Epithelial cell of proximal tubule (primary cell): ENCODE data around the gene IPO8. TPM values are rescaled to one million over a fixed set of nuclear protein-coding genes. Genes with fewer than 3 reads are reported as not detected.
"Not testable (repeated sequence)": the region's sequence is repeated elsewhere in the genome, so short reads cannot be mapped to it uniquely, and the experiment has no call there.

Experiments used
- DNase-seq: peaks from one replicate; pipeline ENCODE4 v3.0.0-alpha.2; 2011; ENCODE audit warnings: low read depth
- H3K4me3 ChIP-seq: 2 replicates; pipeline ENCODE4 v1.5.1; 2011; ENCODE audit warnings: low read depth, mild to moderate bottlenecking, low read length
- CTCF ChIP-seq: conservative IDR thresholded peaks from 2 replicates; pipeline ENCODE4 v1.5.1; 2012; ENCODE audit warnings: low read depth, mild to moderate bottlenecking, low read length
- total RNA-seq: library from RNA; depleted of rRNA; stranded (reverse); fragments of >200 nt; gene quantifications from 2 replicates; pipeline ENCODE4 v1.2.3, GENCODE V29; 2015

Gene IPO8
- total RNA-seq, 1 donor from 2014 or later: 12.5 TPM

GRCh38 chr12:30595742-30596141 is 99.9 kb downstream of the IPO8 start:
- TF ChIP-seq CTCF: no peak
- no peak for DNase-seq
- no peak overlapping the region for H3K4me3 ChIP-seq

- TF ChIP-seq CTCF: no peak
- DNase-seq: no peak
- H3K4me3 ChIP-seq: no peak overlapping the region
These were observed 101.2 kb downstream of the IPO8 start for GRCh38 chr12:30594509-30594908.

GRCh38 chr12:30588572-30588971 is 107.1 kb downstream of the IPO8 start:
- DNase-seq, H3K4me3 ChIP-seq: not testable (repeated sequence)

GRCh38 chr12:30587782-30588181 is 107.9 kb downstream of the IPO8 start:
- TF ChIP-seq CTCF: no peak
- DNase-seq: no peak
- H3K4me3 ChIP-seq: no peak overlapping the region

- H3K4me3 ChIP-seq: no peak overlapping the region
- DNase-seq: no peak
- no peak for TF ChIP-seq CTCF
These were observed 109.8 kb downstream of the IPO8 start for GRCh38 chr12:30585877-30586276.

GRCh38 chr12:30582943-30583342 is 112.7 kb downstream of the IPO8 start:
- DNase-seq: peak; percentile 45
- H3K4me3 ChIP-seq: no peak overlapping the region
- no peak for TF ChIP-seq CTCF

- no peak for TF ChIP-seq CTCF
- H3K4me3 ChIP-seq: no peak overlapping the region
- DNase-seq: no peak
These were observed 115.3 kb downstream of the IPO8 start for GRCh38 chr12:30580344-30580743.

Other genes with a start within 250 kb of the IPO8 start
- gene CAPRIN2, start 59.1 kb upstream of the IPO8 start, total RNA-seq: 19.8 and 22.7 TPM in 2 replicates
- gene TSPAN11, start 230.9 kb upstream of the IPO8 start, total RNA-seq: 0.29 and 1.3 TPM in 2 replicates